ENCODE results near the gene RYR3. TPM values are rescaled to one million over a fixed set of nuclear protein-coding genes. Genes with fewer than 3 reads are reported as not detected.

The RYR3 gene
- total RNA-seq, 1 donor from 2014 or later: 1.5 TPM

- DNase-seq (ENCODE audit: low read depth) (no peak), FAIRE-seq (no peak)
- Mint-ChIP-seq H3K4me1 (ENCODE audit: low read depth, unreplicated experiment) (peaks cover 2% of the 10 kb centered on the region), H3K27me3 (ENCODE audit: low read depth, unreplicated experiment) (peaks cover 2% of the 10 kb centered on the region), H3K4me3 (ENCODE audit: unreplicated experiment) (no peak overlapping the region), H3K9me3 (ENCODE audit: unreplicated experiment) (no peaks in the 10 kb centered on the region), H3K27ac (ENCODE audit: unreplicated experiment) (no peak overlapping the region), H3K36me3 (ENCODE audit: low read depth, unreplicated experiment) (no peaks in the 10 kb centered on the region)
- Histone ChIP-seq H3K36me3 (ENCODE audit: insufficient read depth, low read length) (no peaks in the 10 kb centered on the region), H4K20me1 (ENCODE audit: insufficient read depth, low read length) (no peaks in the 10 kb centered on the region), H3K79me2 (ENCODE audit: insufficient read depth, low read length) (no peaks in the 10 kb centered on the region), H3K4me2 (ENCODE audit: low read length) (no peak overlapping the region), H3K4me3 (ENCODE audit: insufficient read depth, low read depth, low read length) (no peak overlapping the region), H3K9ac (ENCODE audit: low read length) (no peak overlapping the region), H3K4me1 (ENCODE audit: insufficient read depth, low read length) (no peaks in the 10 kb centered on the region), H3K9me3 (ENCODE audit: insufficient read depth, low read depth, low read length) (no peaks in the 10 kb centered on the region), H3K27me3 (ENCODE audit: insufficient read depth, low read length) (peaks cover 4% of the 10 kb centered on the region), H3K27ac (ENCODE audit: low read depth, low read length) (no peak overlapping the region), H2AFZ (ENCODE audit: low read depth, low read length) (no peak overlapping the region)
- TF ChIP-seq EZH2 (IDR thresholded peaks at IDR 0.05; ENCODE audit: insufficient read depth, low read length) (no peak), CTCF (IDR thresholded peaks at IDR 0.05; ENCODE audit: insufficient read depth, low read depth, low read length) (no peak)
These were observed 491.2 kb downstream of the RYR3 start for GRCh38 chr15:33801954-33802353.

GRCh38 chr15:33807665-33808064 lies 496.9 kb downstream of the RYR3 start:
- Histone ChIP-seq H3K9me3 (ENCODE audit: insufficient read depth, low read depth, low read length) (no peaks in the 10 kb centered on the region), H3K27me3 (ENCODE audit: insufficient read depth, low read length) (no peaks in the 10 kb centered on the region), H2AFZ (ENCODE audit: low read depth, low read length) (no peak overlapping the region), H3K9ac (ENCODE audit: low read length) (no peak overlapping the region), H3K4me3 (ENCODE audit: insufficient read depth, low read depth, low read length) (no peak overlapping the region), H3K27ac (ENCODE audit: low read depth, low read length) (no peak overlapping the region), H3K79me2 (ENCODE audit: insufficient read depth, low read length) (no peaks in the 10 kb centered on the region), H4K20me1 (ENCODE audit: insufficient read depth, low read length) (no peaks in the 10 kb centered on the region), H3K4me1 (ENCODE audit: insufficient read depth, low read length) (no peaks in the 10 kb centered on the region), H3K36me3 (ENCODE audit: insufficient read depth, low read length) (no peaks in the 10 kb centered on the region), H3K4me2 (ENCODE audit: low read length) (no peak overlapping the region)
- FAIRE-seq (no peak), DNase-seq (ENCODE audit: low read depth) (no peak)
- Mint-ChIP-seq H3K4me1 (ENCODE audit: low read depth, unreplicated experiment) (no peaks in the 10 kb centered on the region), H3K36me3 (ENCODE audit: low read depth, unreplicated experiment) (peaks cover 11% of the 10 kb centered on the region), H3K27ac (ENCODE audit: unreplicated experiment) (no peak overlapping the region), H3K4me3 (ENCODE audit: unreplicated experiment) (no peak overlapping the region), H3K9me3 (ENCODE audit: unreplicated experiment) (peaks cover 13% of the 10 kb centered on the region), H3K27me3 (ENCODE audit: low read depth, unreplicated experiment) (peaks cover 1% of the 10 kb centered on the region)
- TF ChIP-seq EZH2 (IDR thresholded peaks at IDR 0.05; ENCODE audit: insufficient read depth, low read length) (no peak), CTCF (IDR thresholded peaks at IDR 0.05; ENCODE audit: insufficient read depth, low read depth, low read length) (no peak)

- H3K27ac Mint-ChIP-seq (ENCODE audit: unreplicated experiment): peak overlapping the region; percentile 28
- no peak for FAIRE-seq
These were observed 498.1 kb downstream of the RYR3 start for GRCh38 chr15:33808720-33809457.

More at GRCh38 chr15:33808720-33809457, 498.1 kb downstream of the RYR3 start:
- H2AFZ ChIP-seq (ENCODE audit: low read depth, low read length): no peak overlapping the region
- no peak overlapping the region for H3K4me3 ChIP-seq (ENCODE audit: insufficient read depth, low read depth, low read length)
- no peaks in the 10 kb centered on the region for H3K9me3 ChIP-seq (ENCODE audit: insufficient read depth, low read depth, low read length)
- no peaks in the 10 kb centered on the region for H3K27me3 ChIP-seq (ENCODE audit: insufficient read depth, low read length)
- TF ChIP-seq EZH2 (IDR thresholded peaks at IDR 0.05; ENCODE audit: insufficient read depth, low read length) (no peak), CTCF (IDR thresholded peaks at IDR 0.05; ENCODE audit: insufficient read depth, low read depth, low read length) (no peak)
- no peaks in the 10 kb centered on the region for H3K79me2 ChIP-seq (ENCODE audit: insufficient read depth, low read length)
- H3K9me3 Mint-ChIP-seq (ENCODE audit: unreplicated experiment): peaks cover 16% of the 10 kb centered on the region
- DNase-seq (ENCODE audit: low read depth): no peak
- H3K36me3 ChIP-seq (ENCODE audit: insufficient read depth, low read length): no peaks in the 10 kb centered on the region
- H3K4me3 Mint-ChIP-seq (ENCODE audit: unreplicated experiment): no peak overlapping the region
- H3K4me1 ChIP-seq (ENCODE audit: insufficient read depth, low read length): no peaks in the 10 kb centered on the region
- no peaks in the 10 kb centered on the region for H4K20me1 ChIP-seq (ENCODE audit: insufficient read depth, low read length)
- H3K27me3 Mint-ChIP-seq (ENCODE audit: low read depth, unreplicated experiment): no peaks in the 10 kb centered on the region
- H3K27ac ChIP-seq (ENCODE audit: low read depth, low read length): no peak overlapping the region
- no peaks in the 10 kb centered on the region for H3K4me1 Mint-ChIP-seq (ENCODE audit: low read depth, unreplicated experiment)
- peaks cover 11% of the 10 kb centered on the region for H3K36me3 Mint-ChIP-seq (ENCODE audit: low read depth, unreplicated experiment)
- H3K9ac ChIP-seq (ENCODE audit: low read length): no peak overlapping the region
- H3K4me2 ChIP-seq (ENCODE audit: low read length): no peak overlapping the region

All from astrocyte (in vitro differentiated cells and primary cell).